H1 (cell line): ENCODE results near the gene DCDC1.

Source experiments
- EGR1 ChIP-seq: IDR thresholded peaks from 2 replicates; pipeline ENCODE4 v1.6.1; 2011; ENCODE audit warnings: low read depth, low read length, borderline replicate concordance
- EP300 ChIP-seq, 2 experiments: IDR thresholded peaks; 1 replicate in 1 of 2; 2 replicates in 1 of 2; pipeline ENCODE4 v1.6.1; 2011 to 2012; ENCODE audit warnings: low read depth in 2 of 2, low read length in 2 of 2, mild to moderate bottlenecking in 2 of 2, borderline replicate concordance in 1 of 2, inconsistent platforms in 1 of 2, moderate library complexity in 1 of 2
- KDM1A ChIP-seq: fragments of 200-600, 300-600 bp; sonication (generic); IDR thresholded peaks from 2 replicates; pipeline ENCODE4 v1.7.1; 2016; ENCODE audit warnings: mild to moderate bottlenecking, low read length, borderline replicate concordance
- KDM5A ChIP-seq: fragments of 200-600 bp; IDR thresholded peaks from 2 replicates; pipeline ENCODE4 v1.7.1; 2012; ENCODE audit warnings: mild to moderate bottlenecking, low read length, inconsistent platforms, mixed read lengths
- POLR2A ChIP-seq, 2 experiments: IDR thresholded peaks; 1 replicate in 1 of 2; 2 replicates in 1 of 2; pipeline ENCODE4 v1.6.1; 2011; ENCODE audit warnings: low read depth in 2 of 2, low read length in 2 of 2, mild to moderate bottlenecking in 2 of 2; ENCODE audit errors: control extremely low read depth in 1 of 2
- POU5F1 ChIP-seq: IDR thresholded peaks from 2 replicates; pipeline ENCODE4 v1.6.1; 2011; ENCODE audit warnings: low read depth, mild to moderate bottlenecking, low read length, moderate library complexity
- SAP30 ChIP-seq: fragments of 300-600 bp; sonication (generic); IDR thresholded peaks from 2 replicates; pipeline ENCODE4 v1.7.1; 2012; ENCODE audit warnings: low read length, moderate library complexity, mild to moderate bottlenecking, inconsistent platforms; ENCODE audit not compliant: insufficient read depth, insufficient replicate concordance
- TAF1 ChIP-seq: IDR thresholded peaks from 2 replicates; pipeline ENCODE4 v1.6.1; 2011; ENCODE audit warnings: mild to moderate bottlenecking, low read depth, low read length
- TF ChIP-seq, protein P1 (sequence below): IDR thresholded peaks from 2 replicates; pipeline ENCODE4 v1.6.1; 2012; ENCODE audit warnings: low read length, inconsistent platforms
- TF ChIP-seq, protein P2 (sequence below), 3 experiments: IDR thresholded peaks; 1 replicate in 2 of 3; 2 replicates in 1 of 3; pipeline versions ENCODE4 v1.5.1 to v1.6.1; 2011; ENCODE audit warnings: low read length in 3 of 3, mild to moderate bottlenecking in 3 of 3, inconsistent platforms in 2 of 3, low read depth in 1 of 3, moderate library complexity in 1 of 3; ENCODE audit not compliant: insufficient read depth in 1 of 3; ENCODE audit errors: control extremely low read depth in 1 of 3
- TF ChIP-seq, protein P3 (sequence below): fragments of 300-600 bp; sonication (generic); IDR thresholded peaks from 2 replicates; pipeline ENCODE4 v1.7.1; 2012; ENCODE audit warnings: low read length, moderate library complexity, mild to moderate bottlenecking, inconsistent platforms; ENCODE audit not compliant: insufficient replicate concordance

DNA sequence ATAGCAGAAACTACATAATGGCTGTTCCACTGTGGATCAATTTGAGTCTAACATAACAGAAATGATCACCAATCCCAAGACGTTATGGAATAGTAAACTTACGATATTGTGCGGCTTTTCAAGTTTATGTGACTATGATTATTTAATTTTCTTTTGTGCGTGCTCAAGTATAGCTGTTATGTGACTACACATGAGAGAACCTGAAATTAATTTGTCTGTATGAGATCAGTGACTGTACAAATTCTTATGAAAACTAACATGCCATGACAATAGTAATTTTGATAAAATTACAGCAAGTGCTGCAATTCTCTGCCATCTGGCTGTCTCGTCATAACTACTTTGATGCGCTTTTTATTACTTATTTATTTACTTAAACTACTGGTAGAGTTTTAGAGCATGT lies 343.2 kb downstream of the DCDC1 start:
- TF ChIP-seq, protein P1, sequence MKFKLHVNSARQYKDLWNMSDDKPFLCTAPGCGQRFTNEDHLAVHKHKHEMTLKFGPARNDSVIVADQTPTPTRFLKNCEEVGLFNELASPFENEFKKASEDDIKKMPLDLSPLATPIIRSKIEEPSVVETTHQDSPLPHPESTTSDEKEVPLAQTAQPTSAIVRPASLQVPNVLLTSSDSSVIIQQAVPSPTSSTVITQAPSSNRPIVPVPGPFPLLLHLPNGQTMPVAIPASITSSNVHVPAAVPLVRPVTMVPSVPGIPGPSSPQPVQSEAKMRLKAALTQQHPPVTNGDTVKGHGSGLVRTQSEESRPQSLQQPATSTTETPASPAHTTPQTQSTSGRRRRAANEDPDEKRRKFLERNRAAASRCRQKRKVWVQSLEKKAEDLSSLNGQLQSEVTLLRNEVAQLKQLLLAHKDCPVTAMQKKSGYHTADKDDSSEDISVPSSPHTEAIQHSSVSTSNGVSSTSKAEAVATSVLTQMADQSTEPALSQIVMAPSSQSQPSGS = no peak
- no peak for TF ChIP-seq POLR2A (IDR thresholded peaks at IDR 0.05; ENCODE audit: control extremely low read depth in 1 of 2, low read depth in 2 of 2, low read length in 2 of 2)
- no peak for TF ChIP-seq EGR1
- TF ChIP-seq, protein P2, sequence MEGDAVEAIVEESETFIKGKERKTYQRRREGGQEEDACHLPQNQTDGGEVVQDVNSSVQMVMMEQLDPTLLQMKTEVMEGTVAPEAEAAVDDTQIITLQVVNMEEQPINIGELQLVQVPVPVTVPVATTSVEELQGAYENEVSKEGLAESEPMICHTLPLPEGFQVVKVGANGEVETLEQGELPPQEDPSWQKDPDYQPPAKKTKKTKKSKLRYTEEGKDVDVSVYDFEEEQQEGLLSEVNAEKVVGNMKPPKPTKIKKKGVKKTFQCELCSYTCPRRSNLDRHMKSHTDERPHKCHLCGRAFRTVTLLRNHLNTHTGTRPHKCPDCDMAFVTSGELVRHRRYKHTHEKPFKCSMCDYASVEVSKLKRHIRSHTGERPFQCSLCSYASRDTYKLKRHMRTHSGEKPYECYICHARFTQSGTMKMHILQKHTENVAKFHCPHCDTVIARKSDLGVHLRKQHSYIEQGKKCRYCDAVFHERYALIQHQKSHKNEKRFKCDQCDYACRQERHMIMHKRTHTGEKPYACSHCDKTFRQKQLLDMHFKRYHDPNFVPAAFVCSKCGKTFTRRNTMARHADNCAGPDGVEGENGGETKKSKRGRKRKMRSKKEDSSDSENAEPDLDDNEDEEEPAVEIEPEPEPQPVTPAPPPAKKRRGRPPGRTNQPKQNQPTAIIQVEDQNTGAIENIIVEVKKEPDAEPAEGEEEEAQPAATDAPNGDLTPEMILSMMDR (IDR thresholded peaks at IDR 0.05; ENCODE audit: control extremely low read depth in 1 of 3, insufficient read depth in 1 of 3, low read depth in 1 of 3, low read length in 3 of 3) = no peak
- no peak for TF ChIP-seq KDM5A
- no peak for TF ChIP-seq EP300 (IDR thresholded peaks at IDR 0.05; ENCODE audit: borderline replicate concordance in 1 of 2, low read depth in 2 of 2, low read length in 2 of 2)
- no peak for TF ChIP-seq POU5F1
- no peak for TF ChIP-seq SAP30
- no peak for TF ChIP-seq TAF1
- TF ChIP-seq KDM1A = no peak
- TF ChIP-seq, protein P3, sequence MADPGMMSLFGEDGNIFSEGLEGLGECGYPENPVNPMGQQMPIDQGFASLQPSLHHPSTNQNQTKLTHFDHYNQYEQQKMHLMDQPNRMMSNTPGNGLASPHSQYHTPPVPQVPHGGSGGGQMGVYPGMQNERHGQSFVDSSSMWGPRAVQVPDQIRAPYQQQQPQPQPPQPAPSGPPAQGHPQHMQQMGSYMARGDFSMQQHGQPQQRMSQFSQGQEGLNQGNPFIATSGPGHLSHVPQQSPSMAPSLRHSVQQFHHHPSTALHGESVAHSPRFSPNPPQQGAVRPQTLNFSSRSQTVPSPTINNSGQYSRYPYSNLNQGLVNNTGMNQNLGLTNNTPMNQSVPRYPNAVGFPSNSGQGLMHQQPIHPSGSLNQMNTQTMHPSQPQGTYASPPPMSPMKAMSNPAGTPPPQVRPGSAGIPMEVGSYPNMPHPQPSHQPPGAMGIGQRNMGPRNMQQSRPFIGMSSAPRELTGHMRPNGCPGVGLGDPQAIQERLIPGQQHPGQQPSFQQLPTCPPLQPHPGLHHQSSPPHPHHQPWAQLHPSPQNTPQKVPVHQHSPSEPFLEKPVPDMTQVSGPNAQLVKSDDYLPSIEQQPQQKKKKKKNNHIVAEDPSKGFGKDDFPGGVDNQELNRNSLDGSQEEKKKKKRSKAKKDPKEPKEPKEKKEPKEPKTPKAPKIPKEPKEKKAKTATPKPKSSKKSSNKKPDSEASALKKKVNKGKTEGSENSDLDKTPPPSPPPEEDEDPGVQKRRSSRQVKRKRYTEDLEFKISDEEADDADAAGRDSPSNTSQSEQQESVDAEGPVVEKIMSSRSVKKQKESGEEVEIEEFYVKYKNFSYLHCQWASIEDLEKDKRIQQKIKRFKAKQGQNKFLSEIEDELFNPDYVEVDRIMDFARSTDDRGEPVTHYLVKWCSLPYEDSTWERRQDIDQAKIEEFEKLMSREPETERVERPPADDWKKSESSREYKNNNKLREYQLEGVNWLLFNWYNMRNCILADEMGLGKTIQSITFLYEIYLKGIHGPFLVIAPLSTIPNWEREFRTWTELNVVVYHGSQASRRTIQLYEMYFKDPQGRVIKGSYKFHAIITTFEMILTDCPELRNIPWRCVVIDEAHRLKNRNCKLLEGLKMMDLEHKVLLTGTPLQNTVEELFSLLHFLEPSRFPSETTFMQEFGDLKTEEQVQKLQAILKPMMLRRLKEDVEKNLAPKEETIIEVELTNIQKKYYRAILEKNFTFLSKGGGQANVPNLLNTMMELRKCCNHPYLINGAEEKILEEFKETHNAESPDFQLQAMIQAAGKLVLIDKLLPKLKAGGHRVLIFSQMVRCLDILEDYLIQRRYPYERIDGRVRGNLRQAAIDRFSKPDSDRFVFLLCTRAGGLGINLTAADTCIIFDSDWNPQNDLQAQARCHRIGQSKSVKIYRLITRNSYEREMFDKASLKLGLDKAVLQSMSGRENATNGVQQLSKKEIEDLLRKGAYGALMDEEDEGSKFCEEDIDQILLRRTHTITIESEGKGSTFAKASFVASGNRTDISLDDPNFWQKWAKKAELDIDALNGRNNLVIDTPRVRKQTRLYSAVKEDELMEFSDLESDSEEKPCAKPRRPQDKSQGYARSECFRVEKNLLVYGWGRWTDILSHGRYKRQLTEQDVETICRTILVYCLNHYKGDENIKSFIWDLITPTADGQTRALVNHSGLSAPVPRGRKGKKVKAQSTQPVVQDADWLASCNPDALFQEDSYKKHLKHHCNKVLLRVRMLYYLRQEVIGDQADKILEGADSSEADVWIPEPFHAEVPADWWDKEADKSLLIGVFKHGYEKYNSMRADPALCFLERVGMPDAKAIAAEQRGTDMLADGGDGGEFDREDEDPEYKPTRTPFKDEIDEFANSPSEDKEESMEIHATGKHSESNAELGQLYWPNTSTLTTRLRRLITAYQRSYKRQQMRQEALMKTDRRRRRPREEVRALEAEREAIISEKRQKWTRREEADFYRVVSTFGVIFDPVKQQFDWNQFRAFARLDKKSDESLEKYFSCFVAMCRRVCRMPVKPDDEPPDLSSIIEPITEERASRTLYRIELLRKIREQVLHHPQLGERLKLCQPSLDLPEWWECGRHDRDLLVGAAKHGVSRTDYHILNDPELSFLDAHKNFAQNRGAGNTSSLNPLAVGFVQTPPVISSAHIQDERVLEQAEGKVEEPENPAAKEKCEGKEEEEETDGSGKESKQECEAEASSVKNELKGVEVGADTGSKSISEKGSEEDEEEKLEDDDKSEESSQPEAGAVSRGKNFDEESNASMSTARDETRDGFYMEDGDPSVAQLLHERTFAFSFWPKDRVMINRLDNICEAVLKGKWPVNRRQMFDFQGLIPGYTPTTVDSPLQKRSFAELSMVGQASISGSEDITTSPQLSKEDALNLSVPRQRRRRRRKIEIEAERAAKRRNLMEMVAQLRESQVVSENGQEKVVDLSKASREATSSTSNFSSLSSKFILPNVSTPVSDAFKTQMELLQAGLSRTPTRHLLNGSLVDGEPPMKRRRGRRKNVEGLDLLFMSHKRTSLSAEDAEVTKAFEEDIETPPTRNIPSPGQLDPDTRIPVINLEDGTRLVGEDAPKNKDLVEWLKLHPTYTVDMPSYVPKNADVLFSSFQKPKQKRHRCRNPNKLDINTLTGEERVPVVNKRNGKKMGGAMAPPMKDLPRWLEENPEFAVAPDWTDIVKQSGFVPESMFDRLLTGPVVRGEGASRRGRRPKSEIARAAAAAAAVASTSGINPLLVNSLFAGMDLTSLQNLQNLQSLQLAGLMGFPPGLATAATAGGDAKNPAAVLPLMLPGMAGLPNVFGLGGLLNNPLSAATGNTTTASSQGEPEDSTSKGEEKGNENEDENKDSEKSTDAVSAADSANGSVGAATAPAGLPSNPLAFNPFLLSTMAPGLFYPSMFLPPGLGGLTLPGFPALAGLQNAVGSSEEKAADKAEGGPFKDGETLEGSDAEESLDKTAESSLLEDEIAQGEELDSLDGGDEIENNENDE = no peak
